Measurements from ENCODE around the gene PTGDR. TPM values are rescaled to one million over a fixed set of nuclear protein-coding genes. Genes with fewer than 3 reads are reported as not detected.

PTGDR gene
- polyA plus RNA-seq, 1 of the 3 experiments (the other 2 are of a cell fraction): not detected

DNA sequence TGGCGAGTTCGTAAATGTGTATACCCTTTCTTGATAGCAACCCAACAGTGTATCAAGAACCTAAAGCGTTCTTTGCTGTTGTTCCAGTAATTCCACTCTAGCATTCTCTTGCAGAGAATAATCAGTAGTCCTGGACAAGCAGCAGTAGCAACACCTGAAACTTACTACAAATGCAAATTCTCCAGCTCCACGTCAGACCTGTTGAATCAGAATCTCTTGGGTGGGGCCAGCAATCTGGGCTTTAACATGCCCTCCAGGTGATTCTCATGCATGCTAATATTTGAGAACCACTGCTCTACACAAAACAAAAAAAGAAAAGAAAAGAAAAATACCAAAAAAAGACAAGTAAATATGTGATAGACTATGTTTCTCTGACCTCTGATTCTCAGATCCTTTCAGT is 10.1 kb downstream of the PTGDR start:
- Histone ChIP-seq H3K36me3 (replicated peaks in 1 of 2; ENCODE audit: control insufficient read depth in 1 of 2, insufficient read depth in 2 of 2, low read length in 1 of 2) (no peaks in the 10 kb centered on the region), H2AFZ (ENCODE audit: low read depth) (no peak overlapping the region), H3K9me3 (no peaks in the 10 kb centered on the region), H3K9me2 (no peaks in the 10 kb centered on the region), H3K9ac (no peak overlapping the region), H3K4me2 (no peak overlapping the region), H3K27me3 (ENCODE audit: insufficient read depth) (peaks cover 23% of the 10 kb centered on the region; the same call in 1 of the 2 replicates), H3K4me1 (ENCODE audit: control insufficient read depth in 1 of 2, insufficient read depth in 2 of 2, low read depth in 1 of 2, low read length in 1 of 2) (no peaks in the 10 kb centered on the region; a peak in 1 of 4 replicates), H3K4me3 (ENCODE audit: low read depth in 2 of 2, low read length in 1 of 2) (no peak overlapping the region), H4K20me1 (ENCODE audit: insufficient read depth) (no peaks in the 10 kb centered on the region), H3F3A (replicated peaks; ENCODE audit: insufficient read depth) (no peaks in the 10 kb centered on the region), H3K79me2 (ENCODE audit: insufficient read depth) (no peaks in the 10 kb centered on the region), H3K27ac (ENCODE audit: low read depth in 2 of 2, low read length in 1 of 2) (no peak overlapping the region)
- TF ChIP-seq FOXM1 (IDR thresholded peaks at IDR 0.05; ENCODE audit: low read depth): no peak
- no peak for TF ChIP-seq SMC3 (IDR thresholded peaks at IDR 0.05; ENCODE audit: low read depth, low read length)
- TF ChIP-seq, protein P1, sequence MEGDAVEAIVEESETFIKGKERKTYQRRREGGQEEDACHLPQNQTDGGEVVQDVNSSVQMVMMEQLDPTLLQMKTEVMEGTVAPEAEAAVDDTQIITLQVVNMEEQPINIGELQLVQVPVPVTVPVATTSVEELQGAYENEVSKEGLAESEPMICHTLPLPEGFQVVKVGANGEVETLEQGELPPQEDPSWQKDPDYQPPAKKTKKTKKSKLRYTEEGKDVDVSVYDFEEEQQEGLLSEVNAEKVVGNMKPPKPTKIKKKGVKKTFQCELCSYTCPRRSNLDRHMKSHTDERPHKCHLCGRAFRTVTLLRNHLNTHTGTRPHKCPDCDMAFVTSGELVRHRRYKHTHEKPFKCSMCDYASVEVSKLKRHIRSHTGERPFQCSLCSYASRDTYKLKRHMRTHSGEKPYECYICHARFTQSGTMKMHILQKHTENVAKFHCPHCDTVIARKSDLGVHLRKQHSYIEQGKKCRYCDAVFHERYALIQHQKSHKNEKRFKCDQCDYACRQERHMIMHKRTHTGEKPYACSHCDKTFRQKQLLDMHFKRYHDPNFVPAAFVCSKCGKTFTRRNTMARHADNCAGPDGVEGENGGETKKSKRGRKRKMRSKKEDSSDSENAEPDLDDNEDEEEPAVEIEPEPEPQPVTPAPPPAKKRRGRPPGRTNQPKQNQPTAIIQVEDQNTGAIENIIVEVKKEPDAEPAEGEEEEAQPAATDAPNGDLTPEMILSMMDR (IDR thresholded peaks at IDR 0.05): no peak
- POLR2A ChIA-PET: no interaction called here
- CTCF ChIA-PET: no interaction called here
- 85% methylated on average over 4 of the region's 4 CpGs for WGBS (ENCODE audit: low lambda C conversion rate)
- no peak for DNase-seq

DNA sequence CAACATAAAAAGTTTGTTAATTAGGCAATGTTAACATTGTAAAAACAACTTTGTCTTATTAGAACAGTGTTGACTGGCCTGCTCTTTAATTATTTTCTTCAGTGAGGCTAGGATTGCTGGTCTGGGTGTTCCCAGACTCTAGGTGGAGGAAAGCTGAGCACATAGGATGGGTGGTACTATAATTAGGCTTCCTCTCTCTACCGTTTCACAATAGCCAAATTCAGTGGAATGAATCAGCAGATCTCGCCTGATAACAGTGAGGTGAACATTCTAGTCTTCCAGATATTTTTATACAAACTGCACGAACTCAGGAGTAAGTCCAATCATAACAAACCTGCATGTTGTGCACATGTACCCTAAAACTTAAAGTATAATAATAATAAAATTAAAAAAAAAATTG is 11.9 kb downstream of the PTGDR start:
- no peak for DNase-seq
- POLR2A ChIA-PET: no interaction called here

More for the DNA sequence above, 11.9 kb downstream of the PTGDR start:
- Histone ChIP-seq H3K4me3 (ENCODE audit: low read depth in 2 of 2, low read length in 1 of 2) (no peak overlapping the region), H3K27me3 (ENCODE audit: insufficient read depth) (peaks cover 21% of the 10 kb centered on the region; the same call in 1 of the 2 replicates), H3K4me1 (ENCODE audit: control insufficient read depth in 1 of 2, insufficient read depth in 2 of 2, low read depth in 1 of 2, low read length in 1 of 2) (no peaks in the 10 kb centered on the region; a peak in 1 of 4 replicates), H3K27ac (ENCODE audit: low read depth in 2 of 2, low read length in 1 of 2) (no peak overlapping the region), H3F3A (replicated peaks; ENCODE audit: insufficient read depth) (no peaks in the 10 kb centered on the region), H3K4me2 (no peak overlapping the region), H3K36me3 (replicated peaks in 1 of 2; ENCODE audit: control insufficient read depth in 1 of 2, insufficient read depth in 2 of 2, low read length in 1 of 2) (no peaks in the 10 kb centered on the region), H2AFZ (ENCODE audit: low read depth) (no peak overlapping the region), H3K9ac (no peak overlapping the region), H3K79me2 (ENCODE audit: insufficient read depth) (no peaks in the 10 kb centered on the region), H3K9me3 (no peaks in the 10 kb centered on the region), H3K9me2 (no peaks in the 10 kb centered on the region), H4K20me1 (ENCODE audit: insufficient read depth) (no peaks in the 10 kb centered on the region)
- no peak for TF ChIP-seq SIN3A (IDR thresholded peaks at IDR 0.05; ENCODE audit: borderline replicate concordance, low read depth, low read length)
- TF ChIP-seq, protein P2, sequence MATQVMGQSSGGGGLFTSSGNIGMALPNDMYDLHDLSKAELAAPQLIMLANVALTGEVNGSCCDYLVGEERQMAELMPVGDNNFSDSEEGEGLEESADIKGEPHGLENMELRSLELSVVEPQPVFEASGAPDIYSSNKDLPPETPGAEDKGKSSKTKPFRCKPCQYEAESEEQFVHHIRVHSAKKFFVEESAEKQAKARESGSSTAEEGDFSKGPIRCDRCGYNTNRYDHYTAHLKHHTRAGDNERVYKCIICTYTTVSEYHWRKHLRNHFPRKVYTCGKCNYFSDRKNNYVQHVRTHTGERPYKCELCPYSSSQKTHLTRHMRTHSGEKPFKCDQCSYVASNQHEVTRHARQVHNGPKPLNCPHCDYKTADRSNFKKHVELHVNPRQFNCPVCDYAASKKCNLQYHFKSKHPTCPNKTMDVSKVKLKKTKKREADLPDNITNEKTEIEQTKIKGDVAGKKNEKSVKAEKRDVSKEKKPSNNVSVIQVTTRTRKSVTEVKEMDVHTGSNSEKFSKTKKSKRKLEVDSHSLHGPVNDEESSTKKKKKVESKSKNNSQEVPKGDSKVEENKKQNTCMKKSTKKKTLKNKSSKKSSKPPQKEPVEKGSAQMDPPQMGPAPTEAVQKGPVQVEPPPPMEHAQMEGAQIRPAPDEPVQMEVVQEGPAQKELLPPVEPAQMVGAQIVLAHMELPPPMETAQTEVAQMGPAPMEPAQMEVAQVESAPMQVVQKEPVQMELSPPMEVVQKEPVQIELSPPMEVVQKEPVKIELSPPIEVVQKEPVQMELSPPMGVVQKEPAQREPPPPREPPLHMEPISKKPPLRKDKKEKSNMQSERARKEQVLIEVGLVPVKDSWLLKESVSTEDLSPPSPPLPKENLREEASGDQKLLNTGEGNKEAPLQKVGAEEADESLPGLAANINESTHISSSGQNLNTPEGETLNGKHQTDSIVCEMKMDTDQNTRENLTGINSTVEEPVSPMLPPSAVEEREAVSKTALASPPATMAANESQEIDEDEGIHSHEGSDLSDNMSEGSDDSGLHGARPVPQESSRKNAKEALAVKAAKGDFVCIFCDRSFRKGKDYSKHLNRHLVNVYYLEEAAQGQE (IDR thresholded peaks at IDR 0.05; ENCODE audit: low read depth, low read length): no peak
- TF ChIP-seq YY1 (IDR thresholded peaks at IDR 0.05; ENCODE audit: low read depth): no peak
- TF ChIP-seq FOXM1 (IDR thresholded peaks at IDR 0.05; ENCODE audit: low read depth): no peak
- no peak for TF ChIP-seq NFIC (IDR thresholded peaks at IDR 0.05; ENCODE audit: borderline replicate concordance)
- TF ChIP-seq, protein P3, sequence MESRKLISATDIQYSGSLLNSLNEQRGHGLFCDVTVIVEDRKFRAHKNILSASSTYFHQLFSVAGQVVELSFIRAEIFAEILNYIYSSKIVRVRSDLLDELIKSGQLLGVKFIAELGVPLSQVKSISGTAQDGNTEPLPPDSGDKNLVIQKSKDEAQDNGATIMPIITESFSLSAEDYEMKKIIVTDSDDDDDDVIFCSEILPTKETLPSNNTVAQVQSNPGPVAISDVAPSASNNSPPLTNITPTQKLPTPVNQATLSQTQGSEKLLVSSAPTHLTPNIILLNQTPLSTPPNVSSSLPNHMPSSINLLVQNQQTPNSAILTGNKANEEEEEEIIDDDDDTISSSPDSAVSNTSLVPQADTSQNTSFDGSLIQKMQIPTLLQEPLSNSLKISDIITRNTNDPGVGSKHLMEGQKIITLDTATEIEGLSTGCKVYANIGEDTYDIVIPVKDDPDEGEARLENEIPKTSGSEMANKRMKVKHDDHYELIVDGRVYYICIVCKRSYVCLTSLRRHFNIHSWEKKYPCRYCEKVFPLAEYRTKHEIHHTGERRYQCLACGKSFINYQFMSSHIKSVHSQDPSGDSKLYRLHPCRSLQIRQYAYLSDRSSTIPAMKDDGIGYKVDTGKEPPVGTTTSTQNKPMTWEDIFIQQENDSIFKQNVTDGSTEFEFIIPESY (IDR thresholded peaks at IDR 0.05; ENCODE audit: borderline replicate concordance, low read depth): no peak
- no peak for TF ChIP-seq FOXJ3 (CRISPR knock-in tag; IDR thresholded peaks at IDR 0.05)
- TF ChIP-seq TAF1 (IDR thresholded peaks at IDR 0.05; ENCODE audit: borderline replicate concordance, low read depth, low read length): no peak
- no peak for TF ChIP-seq SMC3 (IDR thresholded peaks at IDR 0.05; ENCODE audit: low read depth, low read length)
- TF ChIP-seq CHD2 (IDR thresholded peaks at IDR 0.05; ENCODE audit: low read length, partially characterized antibody): no peak
- TF ChIP-seq EP300 (IDR thresholded peaks at IDR 0.05; ENCODE audit: borderline replicate concordance in 1 of 2, low read depth in 1 of 2, low read length in 1 of 2): no peak
- TF ChIP-seq GABPA (IDR thresholded peaks at IDR 0.05; ENCODE audit: low read depth): no peak
- CTCF ChIA-PET: interaction anchor here (0.9 kb wide), 1 partner anchor 21 kb away, joined by 4 read pairs; no protein-coding TSS in a partner anchor
- WGBS (ENCODE audit: low lambda C conversion rate): 19% methylated on average over 3 of the region's 3 CpGs

Data from SK-N-SH (cell line).